ENCODE measurements around the gene ZNRF3. TPM values are rescaled to one million over a fixed set of nuclear protein-coding genes. Genes with fewer than 3 reads are reported as not detected.

The ZNRF3 gene
- total RNA-seq = 10 to 100 TPM in 1 of 2 donors, 1 to 10 TPM in 1; 7.9 to 11.5 TPM

DNA sequence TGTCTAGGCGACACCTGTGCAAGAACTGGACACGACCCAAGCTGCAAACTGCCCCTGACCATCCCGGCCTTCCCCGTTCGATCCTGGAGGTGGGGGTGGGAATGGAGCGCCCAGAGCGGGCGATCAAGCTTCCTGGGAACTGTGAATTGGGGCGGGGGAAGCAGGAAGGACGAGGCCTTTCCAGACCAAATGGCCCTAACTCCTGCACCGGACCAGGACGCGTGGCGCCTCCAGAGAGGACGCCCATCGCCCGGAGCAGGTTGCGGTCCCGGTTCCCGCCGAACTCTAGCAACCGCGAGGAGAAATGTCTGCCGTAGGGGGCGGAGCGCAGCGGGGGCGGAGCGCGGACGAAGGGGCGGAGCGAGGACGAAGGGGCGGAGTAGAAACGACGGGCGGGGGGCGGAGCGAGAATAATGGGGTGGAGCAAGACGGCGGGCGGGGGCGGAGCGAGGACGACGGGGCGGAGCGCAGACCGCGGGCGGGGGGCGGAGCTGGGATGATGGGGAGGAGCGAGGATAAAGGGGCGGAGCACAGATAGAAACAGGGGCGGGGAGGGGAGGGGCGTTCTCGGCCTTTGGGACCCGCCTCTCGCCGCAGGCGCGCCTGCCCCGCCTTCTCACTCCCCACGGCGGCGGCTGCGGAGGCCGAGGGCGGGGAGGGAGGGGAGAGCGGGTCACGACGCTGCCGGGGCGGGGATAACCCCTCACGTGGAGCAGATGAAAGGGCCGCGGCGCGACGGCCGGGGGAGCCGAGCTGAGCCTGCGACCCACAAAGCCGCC, at the start of gene ZNRF3:
ZNRF3 (plus strand) TSS at position 695 of the 779 bp plus-strand sequence. CDS start 195 bp downstream, outside the sequence.
- no peaks in the 10 kb centered on the region for H3K9me3 ChIP-seq
- peak within 1 kb of the TSS; percentile 55 to 66 for H3K27ac ChIP-seq
- no peaks in the 10 kb centered on the region for H3K36me3 ChIP-seq
- H3K4me1 ChIP-seq = peaks cover 0 to 25% of the 10 kb centered on the region in 2 donors
- DNase-seq (ENCODE audit: low spot score) = peak; percentile 93
- H3K4me3 ChIP-seq = peak within 1 kb of the TSS; percentile 59 to 69
- TF ChIP-seq, protein P1, sequence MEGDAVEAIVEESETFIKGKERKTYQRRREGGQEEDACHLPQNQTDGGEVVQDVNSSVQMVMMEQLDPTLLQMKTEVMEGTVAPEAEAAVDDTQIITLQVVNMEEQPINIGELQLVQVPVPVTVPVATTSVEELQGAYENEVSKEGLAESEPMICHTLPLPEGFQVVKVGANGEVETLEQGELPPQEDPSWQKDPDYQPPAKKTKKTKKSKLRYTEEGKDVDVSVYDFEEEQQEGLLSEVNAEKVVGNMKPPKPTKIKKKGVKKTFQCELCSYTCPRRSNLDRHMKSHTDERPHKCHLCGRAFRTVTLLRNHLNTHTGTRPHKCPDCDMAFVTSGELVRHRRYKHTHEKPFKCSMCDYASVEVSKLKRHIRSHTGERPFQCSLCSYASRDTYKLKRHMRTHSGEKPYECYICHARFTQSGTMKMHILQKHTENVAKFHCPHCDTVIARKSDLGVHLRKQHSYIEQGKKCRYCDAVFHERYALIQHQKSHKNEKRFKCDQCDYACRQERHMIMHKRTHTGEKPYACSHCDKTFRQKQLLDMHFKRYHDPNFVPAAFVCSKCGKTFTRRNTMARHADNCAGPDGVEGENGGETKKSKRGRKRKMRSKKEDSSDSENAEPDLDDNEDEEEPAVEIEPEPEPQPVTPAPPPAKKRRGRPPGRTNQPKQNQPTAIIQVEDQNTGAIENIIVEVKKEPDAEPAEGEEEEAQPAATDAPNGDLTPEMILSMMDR (IDR thresholded peaks at IDR 0.05) = no peak
- H3K27me3 ChIP-seq = no peaks in the 10 kb centered on the region

DNA sequence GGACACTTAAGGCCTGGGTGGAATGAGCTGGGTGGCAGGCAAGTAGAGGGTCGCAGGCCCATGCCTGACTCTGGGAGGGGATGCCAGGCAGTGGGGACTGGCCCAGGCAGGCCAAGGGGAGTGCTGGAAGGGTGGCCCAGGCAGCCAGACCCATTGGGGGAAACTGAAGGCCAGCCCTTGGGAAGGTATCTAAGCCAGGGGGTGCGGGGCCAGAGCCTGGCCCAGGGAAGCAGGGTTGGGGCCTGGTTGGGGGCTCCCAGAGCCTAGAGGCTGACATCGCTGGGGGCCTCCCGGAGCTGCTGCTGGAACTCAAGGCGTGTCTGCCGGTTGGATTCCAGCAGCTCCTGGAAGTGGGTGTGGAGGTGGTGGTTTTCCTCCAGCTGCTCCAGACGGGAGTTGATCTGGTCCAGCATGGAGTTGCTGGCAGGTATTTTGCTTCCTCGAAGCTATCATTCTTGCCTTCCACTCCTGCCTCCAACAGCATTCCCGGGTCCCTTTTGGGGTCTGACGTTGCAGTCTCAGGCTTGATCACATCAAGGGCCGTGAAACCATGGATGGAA, 47.7 kb upstream of the ZNRF3 start:
- no peak overlapping the region for H3K4me3 ChIP-seq

DNA sequence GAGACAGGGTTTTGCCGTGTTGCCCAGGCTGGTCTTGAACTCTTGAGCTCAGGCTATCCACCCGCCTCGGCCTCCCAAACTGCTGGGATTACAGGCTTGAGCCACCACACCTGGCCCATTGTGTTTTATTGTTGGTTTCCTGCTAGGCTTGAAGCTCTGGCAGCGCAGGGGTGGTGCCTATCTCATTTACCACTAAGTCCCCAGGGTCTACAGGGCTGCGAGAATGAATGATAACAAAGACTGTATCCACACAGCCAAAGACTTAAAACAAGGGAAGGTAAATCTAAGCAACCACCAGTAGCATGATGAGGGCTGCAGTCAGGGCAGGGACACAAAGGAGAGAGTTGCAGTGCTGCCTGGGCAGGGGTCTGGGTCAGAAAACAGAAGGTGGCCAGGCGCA, 45.7 kb upstream of the ZNRF3 start:
- no peaks in the 10 kb centered on the region for H3K4me1 ChIP-seq
- no peak overlapping the region for H3K4me3 ChIP-seq
- TF ChIP-seq, protein P1 (IDR thresholded peaks at IDR 0.05) = no peak
- H3K9me3 ChIP-seq = no peaks in the 10 kb centered on the region
- no peak for DNase-seq (ENCODE audit: low spot score)
- H3K36me3 ChIP-seq = no peaks in the 10 kb centered on the region
- no peaks in the 10 kb centered on the region for H3K27me3 ChIP-seq
- no peak overlapping the region for H3K27ac ChIP-seq

More for the DNA sequence above, 47.7 kb upstream of the ZNRF3 start:
- Histone ChIP-seq H3K9me3 (no peaks in the 10 kb centered on the region), H3K27ac (no peak overlapping the region), H3K27me3 (no peaks in the 10 kb centered on the region), H3K4me1 (no peaks in the 10 kb centered on the region), H3K36me3 (no peaks in the 10 kb centered on the region)
- TF ChIP-seq, protein P1 (IDR thresholded peaks at IDR 0.05) = no peak
- DNase-seq (ENCODE audit: low spot score) = no peak

DNA sequence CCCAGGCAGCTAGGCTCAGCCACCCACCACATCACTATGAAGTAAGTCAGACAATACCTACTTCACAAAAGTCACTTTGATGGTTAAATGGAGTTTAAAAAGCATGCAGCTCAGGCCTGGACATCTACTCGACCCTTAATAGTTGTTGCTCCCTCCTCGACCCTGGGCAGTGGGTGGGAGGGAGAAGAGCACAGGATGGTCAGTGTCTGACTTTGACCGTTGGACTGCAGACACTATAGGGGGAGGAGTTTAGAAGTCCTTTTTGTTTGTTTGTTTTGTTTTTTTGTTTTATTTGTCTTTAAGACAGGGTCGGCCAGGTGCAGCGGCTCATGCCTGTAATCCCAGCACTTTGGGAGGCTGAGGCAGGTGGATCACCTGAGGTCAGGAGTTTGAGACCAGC, 44.4 kb upstream of the ZNRF3 start:
- no peaks in the 10 kb centered on the region for H3K4me1 ChIP-seq
- DNase-seq (ENCODE audit: low spot score) = no peak
- no peaks in the 10 kb centered on the region for H3K27me3 ChIP-seq
- H3K9me3 ChIP-seq = no peaks in the 10 kb centered on the region
- H3K4me3 ChIP-seq = no peak overlapping the region
- no peak overlapping the region for H3K27ac ChIP-seq
- no peaks in the 10 kb centered on the region for H3K36me3 ChIP-seq
- TF ChIP-seq, protein P1 (IDR thresholded peaks at IDR 0.05) = no peak

DNA sequence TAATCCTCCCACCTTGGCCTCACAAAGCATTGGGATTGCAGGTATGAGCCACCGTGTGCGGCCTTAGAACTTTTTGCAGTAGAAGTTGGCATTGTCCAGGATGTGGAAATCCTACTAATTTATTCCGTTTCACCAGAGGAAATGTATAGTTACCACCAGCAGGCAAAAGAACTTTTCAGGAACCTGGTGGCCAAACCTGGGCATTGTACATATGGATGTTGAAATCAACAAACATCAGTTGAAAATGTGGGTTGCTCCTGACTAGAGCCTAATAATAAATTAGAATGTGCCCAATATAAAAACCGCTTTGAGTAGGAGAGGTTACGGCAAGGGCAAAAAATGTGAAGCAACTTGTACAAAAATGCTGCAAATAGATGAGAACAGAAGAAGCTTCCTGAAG, 42.3 kb upstream of the ZNRF3 start:
- Histone ChIP-seq H3K27ac (no peak overlapping the region), H3K4me1 (no peaks in the 10 kb centered on the region), H3K4me3 (no peak overlapping the region), H3K36me3 (no peaks in the 10 kb centered on the region), H3K9me3 (no peaks in the 10 kb centered on the region), H3K27me3 (no peaks in the 10 kb centered on the region)
- no peak for DNase-seq (ENCODE audit: low spot score)
- TF ChIP-seq, protein P1 (IDR thresholded peaks at IDR 0.05) = no peak

Measured in right atrium auricular region (tissue), 2 donors.